ENCODE results near the gene ACBD6. TPM values are rescaled to one million over a fixed set of nuclear protein-coding genes. Genes with fewer than 3 reads are reported as not detected.

Gene ACBD6
- polyA plus RNA-seq, 1 donor: 41.6 TPM

DNA sequence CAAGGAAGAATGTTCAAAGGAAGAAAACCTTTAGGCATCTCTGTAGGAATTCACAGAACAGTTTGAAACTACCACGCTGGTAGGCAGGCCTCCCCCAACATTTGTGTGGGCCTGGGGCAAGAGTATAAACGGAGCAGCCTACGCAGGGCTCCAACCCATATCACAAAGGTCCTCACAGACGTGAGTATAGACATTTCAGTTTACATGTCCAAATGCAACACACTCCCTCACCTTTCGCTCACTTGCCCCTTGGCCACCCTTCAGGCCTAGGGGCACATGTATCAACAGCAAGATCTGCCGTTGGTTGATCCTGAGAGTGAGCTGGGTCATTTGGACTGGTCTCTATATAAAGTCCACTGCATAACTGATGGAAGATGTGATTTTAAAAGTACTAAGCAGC, 133.3 kb downstream of the ACBD6 start:
- no peak for DNase-seq

DNA sequence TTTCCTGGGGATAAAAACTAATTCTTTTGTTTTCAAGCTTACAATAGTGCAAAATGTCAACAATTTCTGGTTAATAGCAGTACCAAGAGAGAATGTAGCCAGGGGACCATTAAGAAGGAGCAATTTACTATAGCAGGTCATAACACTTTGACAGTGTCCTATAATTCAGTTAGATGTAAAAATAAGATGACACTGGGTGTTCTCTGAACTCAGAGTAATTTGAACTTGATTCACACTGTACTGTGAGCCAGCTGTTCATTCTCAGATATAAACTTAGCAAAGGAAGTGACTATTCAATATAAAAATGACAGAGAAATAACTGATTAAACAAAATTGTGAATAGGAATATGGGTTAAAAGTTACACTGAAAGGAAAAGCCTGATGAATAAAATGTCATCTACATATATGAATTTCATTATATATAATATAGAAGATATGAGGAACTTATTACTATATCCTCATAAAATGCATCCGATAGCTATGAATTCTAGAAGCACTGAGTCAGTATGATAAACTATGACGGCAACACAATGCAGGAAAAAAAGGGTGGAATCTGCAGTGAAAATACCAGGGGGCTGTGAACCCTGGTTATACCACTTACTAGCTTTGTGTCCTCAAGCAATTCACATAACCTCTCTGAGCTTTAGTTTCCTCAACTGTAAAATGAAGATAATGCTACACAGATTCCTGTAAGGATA, 135.9 kb downstream of the ACBD6 start:
- no peak for DNase-seq

DNA sequence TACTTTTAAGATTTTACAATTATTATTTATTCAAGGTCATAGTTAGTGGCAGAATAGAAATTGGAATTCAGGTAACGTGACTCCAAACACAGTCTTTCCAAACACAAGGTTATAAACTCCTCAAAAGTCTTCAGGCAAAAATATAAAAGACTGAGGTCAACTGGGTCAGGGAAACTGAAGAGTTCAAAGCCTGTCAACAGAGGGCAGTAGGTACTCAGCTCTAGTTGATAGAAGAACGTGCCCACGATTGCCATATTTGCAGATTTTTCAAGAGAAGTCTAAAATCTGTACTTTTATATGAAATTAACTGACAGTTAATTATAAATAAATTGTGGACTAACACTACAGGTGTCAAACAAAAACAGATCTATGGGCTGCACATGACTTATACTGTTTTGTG, 137.3 kb downstream of the ACBD6 start:
- DNase-seq: no peak

DNA sequence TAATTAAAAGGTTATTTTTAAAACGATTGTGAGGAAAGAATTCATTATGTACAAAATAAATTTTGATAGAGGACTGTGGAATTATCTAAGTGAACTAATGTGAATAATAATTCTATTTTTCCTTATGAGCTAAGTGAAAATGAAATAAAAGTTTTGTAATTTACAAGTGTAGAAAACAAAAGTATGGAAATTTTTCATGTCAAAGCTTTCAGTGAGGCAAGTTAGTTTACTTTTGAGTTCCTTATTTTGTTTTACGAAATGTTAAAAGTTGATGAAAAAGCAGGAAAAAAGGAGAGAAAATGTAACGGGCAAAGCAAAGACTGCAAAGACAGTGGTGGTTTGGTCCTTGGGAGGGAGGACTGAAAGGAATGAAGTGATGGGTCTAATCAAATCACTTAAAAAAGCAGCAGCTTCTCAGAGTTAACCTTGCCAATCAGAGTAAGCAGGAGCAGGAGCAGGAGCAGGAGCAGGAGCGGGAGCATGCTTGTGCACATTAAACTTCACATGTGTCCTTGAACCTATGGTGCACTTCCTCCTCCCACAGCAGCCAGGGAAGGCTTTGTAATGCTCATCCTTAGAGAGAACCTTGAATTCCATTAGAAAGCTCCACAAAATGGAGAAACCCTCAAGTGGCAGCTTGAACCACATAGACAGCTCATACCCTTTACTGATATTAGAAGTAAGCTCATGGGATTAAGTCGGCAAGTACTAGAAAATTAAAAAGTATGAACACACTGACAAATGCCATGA, 139.0 kb downstream of the ACBD6 start:
- no peak for DNase-seq

- no peak for DNase-seq
These were observed 141.9 kb downstream of the ACBD6 start for GRCh38 chr1:180360333-180361075.

DNA sequence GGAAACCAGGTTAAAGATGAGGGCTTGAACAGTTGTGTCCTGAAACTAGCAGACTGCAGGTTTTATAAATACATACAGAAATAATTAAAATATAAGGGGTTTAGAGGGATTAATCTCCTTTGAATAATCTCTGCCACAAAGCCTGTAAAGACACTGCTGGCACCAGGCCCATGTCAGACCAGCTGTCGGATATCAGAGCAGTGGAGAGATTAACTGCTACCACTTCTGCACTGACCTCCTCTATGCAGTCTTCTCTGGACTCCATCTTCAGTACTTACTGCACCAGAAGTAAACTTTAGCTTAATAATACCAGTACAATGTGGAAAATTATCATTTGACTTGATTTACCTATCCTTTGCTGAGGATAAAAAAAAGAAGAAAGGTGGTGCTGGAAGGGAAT, 143.7 kb downstream of the ACBD6 start:
- DNase-seq: peak; percentile 12

GRCh38 chr1:180353945-180354344, 148.4 kb downstream of the ACBD6 start:
- no peak for DNase-seq

DNA sequence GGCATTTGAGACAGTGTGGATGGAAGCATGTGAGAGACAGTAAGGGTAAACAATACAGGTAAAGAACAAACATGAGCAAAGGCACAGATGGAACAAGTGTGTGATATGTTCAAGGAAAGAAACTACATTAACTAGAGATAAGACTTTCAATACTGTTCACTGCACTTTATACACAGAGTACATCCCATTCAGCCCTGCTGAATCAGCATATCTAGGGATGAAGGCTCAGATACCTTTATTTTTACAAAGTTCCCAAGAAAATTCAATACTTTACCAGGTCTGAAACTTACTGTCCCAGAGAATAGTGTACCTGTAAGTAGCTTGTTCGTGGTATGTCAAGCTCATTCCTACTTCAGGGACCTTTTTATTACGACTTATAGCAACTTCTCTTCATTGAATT, 149.8 kb downstream of the ACBD6 start:
- DNase-seq: no peak

DNA sequence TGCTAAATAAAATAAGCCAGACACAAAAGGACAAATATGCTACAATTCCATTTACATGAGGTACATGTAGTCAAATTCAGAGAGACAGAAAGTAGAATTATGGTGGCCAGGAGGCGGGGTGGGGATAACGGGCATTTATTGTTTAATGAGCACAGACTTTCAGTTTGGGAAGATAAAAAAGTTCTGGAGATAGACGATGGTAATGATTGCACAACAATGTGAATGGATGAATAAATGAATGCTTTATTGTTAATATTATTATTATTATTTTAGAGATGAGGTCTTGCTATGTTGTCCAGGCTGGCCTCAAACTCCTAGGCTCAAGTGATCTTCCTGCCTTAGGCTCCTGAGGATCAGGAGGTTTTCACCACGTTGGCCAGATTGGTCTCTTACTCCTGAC, 150.4 kb downstream of the ACBD6 start:
- DNase-seq: no peak

- DNase-seq: no peak
These were observed 157.2 kb downstream of the ACBD6 start for GRCh38 chr1:180345148-180345547.

GRCh38 chr1:180343921-180344769, 158.2 kb downstream of the ACBD6 start:
- peak; percentile 26 for DNase-seq

DNA sequence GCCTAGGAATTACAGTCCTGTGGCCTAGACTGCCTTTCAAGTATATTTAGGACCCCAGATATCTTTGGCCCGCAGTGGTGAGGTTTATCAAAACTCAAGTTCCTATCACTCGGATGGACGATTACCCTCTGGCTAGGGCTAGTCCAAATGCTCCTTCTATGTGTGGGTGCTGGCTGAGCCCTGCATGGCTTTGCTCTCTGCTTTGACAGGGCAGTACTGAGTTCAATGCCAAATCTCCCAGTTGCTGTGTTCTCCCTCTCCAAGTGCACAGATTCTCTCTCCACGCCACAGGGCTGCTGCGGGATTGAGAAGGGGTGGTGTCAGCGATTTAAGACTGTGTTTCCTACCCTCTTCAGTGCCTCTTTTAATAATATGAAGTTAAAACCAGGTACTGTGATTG, 175.3 kb downstream of the ACBD6 start:
- no peak for DNase-seq

- DNase-seq: no peak
These were observed 189.5 kb downstream of the ACBD6 start for GRCh38 chr1:180312926-180313325.

DNA sequence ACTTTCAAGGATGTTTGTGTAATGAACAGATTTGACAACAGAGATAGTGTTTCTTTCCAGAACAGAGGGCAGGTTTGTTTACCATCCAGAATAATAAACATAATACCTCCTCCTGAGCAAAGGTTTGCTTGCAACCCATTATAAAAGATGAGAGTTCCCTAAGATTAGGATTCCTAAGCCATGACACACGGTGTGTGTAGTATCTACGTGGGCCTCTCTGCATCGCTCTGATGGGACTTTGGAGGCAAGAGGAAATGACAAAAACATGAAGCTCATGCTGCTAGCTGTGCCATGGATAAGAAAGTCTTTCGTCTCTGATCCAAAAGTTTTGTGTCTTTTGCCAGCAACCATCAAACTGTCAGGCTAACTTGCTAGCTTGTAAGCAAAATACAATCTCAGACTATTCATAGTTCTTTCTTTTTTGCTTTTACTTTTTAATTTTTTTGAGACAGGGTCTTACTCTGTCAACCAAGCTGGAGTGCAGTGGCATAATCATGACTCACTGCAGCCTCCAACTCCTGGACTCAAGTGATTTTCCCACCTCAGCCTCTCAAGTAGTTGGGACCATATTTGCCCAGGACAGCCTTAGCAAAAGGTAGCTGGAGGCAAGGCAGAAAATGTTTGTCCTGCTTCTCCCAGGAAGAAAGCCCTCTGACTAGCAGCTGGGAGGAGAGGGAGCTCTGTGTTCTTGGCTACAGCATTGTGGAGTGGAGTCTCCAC, 191.2 kb downstream of the ACBD6 start:
- DNase-seq: no peak

DNA sequence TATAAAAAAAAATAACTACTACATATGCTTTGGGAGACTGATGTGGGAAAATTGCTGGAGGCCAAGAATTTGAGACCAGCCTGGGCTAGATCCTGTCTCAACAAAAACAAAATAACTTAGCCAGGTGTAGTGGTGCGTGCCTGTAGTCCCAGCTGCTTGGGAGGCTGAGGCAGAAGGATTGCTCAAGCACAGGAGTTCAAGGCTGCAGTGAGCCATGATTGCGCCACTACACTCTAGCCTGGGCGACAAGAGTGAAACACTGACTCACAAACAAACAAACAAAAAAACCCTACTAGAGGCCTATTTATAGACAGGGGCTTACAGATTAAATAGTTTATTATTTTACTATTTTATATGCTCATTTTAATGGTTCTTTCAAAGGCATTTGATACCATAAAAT, 192.3 kb downstream of the ACBD6 start:
- no peak for DNase-seq

DNA sequence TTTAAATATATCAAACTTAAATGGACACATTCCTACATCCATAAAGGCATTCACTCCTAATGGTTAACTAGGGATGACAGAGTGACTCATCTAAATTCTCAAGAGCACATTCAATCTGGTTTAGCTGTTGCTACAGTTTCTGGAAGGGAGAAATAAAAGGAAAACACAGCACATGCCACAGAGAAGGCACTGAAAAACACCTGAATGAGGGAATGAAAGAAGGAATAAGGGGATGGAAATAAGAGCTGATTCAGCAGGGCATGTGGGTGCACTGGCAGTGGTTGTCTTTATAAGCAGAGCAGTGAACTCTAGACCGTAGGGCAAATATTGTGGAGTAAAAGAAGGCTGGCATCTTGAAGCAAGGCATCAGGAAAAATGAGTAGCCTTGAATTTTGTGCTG, 193.0 kb downstream of the ACBD6 start:
- DNase-seq: no peak

- no peak for DNase-seq
These were observed 201.1 kb downstream of the ACBD6 start for GRCh38 chr1:180301135-180301742.

DNA sequence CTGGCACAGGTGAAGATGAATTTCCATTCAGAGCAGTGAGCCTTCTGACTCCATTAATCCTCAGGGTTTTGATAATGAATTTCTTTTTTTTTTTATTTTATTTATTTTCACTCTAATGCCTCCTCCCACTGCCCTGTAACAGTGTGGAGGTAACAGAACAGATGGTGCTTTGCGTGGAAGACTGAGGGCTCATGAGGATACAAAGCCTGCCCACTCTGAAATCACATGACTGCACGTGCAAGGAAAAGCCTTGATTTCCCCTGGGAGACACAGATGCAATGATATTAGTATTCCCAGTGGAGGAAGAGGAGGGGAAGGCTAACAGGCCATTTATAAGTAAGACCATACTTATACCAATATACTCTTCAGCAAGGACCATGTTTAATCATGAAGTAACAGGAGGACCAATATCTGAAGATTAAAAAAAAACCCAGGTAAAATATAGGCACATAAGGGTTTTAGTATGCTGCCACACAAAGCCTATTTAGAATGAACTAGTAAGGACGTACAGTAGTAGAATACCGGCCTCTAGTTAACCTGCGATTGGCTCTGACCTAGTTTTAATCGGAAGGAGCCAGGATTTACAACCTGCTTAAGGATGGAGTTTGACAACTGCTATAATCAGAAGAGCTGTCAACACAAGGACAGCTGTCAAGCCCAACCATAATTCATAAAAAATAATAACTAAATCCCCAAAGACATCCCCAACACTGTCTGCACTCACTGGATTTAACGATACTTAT, 202.7 kb downstream of the ACBD6 start:
- DNase-seq: no peak

- DNase-seq: no peak
These were observed 206.4 kb downstream of the ACBD6 start for GRCh38 chr1:180295999-180296398.

DNA sequence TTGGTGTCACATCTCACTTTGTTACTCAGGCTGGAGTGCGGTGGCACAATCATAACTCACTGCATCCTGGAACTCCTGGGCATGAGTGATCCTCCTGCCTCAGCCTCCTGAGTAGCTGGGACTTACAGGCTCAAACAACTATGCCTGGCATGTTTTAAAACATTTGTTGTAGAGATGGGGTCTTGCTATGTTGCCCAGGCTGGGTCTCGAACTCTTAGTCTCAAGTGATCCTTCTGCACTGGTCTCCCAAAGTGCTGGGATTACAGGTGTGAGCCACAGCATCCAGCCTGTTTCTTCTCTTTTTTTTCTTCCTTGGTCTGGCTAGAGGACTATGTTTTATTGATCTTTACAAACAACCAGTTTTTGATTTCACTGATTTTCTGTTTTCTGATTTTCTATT, 207.7 kb downstream of the ACBD6 start:
- no peak for DNase-seq

- DNase-seq: no peak
These were observed 211.4 kb downstream of the ACBD6 start for GRCh38 chr1:180291004-180291403.
